ENCODE results near the gene PPARD.

DNA sequence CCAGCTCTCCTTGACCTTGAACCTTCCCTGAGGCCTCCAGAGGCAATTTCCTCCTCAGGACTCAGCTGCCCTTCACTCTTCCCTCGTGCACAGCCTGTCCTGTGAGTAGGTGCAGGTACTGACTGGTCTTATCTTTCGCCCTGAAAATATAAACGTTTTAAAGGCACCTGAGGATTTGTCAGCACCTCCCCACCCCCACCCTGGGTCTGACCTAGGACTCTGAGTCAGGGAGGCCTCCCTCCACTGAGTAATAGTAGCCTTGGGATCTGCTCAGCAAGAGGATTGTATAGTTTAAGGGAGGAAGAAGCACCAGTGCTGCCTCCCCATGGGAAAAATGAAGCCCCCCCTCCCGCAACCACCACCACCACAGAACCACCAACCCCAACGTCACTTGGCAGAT is 54.6 kb downstream of the PPARD start:
- TF ChIP-seq, protein P1, sequence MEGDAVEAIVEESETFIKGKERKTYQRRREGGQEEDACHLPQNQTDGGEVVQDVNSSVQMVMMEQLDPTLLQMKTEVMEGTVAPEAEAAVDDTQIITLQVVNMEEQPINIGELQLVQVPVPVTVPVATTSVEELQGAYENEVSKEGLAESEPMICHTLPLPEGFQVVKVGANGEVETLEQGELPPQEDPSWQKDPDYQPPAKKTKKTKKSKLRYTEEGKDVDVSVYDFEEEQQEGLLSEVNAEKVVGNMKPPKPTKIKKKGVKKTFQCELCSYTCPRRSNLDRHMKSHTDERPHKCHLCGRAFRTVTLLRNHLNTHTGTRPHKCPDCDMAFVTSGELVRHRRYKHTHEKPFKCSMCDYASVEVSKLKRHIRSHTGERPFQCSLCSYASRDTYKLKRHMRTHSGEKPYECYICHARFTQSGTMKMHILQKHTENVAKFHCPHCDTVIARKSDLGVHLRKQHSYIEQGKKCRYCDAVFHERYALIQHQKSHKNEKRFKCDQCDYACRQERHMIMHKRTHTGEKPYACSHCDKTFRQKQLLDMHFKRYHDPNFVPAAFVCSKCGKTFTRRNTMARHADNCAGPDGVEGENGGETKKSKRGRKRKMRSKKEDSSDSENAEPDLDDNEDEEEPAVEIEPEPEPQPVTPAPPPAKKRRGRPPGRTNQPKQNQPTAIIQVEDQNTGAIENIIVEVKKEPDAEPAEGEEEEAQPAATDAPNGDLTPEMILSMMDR (IDR thresholded peaks at IDR 0.05): no peak
- no peak for TF ChIP-seq POLR2AphosphoS5 (IDR thresholded peaks at IDR 0.05)
- no peak for TF ChIP-seq POLR2A (IDR thresholded peaks at IDR 0.05)

All from suprapubic skin (tissue), 4 donors.